Measurements from ENCODE around the gene FHAD1. TPM values are rescaled to one million over a fixed set of nuclear protein-coding genes. Genes with fewer than 3 reads are reported as not detected.

Gene FHAD1
- total RNA-seq: not detected in 2 replicates

DNA sequence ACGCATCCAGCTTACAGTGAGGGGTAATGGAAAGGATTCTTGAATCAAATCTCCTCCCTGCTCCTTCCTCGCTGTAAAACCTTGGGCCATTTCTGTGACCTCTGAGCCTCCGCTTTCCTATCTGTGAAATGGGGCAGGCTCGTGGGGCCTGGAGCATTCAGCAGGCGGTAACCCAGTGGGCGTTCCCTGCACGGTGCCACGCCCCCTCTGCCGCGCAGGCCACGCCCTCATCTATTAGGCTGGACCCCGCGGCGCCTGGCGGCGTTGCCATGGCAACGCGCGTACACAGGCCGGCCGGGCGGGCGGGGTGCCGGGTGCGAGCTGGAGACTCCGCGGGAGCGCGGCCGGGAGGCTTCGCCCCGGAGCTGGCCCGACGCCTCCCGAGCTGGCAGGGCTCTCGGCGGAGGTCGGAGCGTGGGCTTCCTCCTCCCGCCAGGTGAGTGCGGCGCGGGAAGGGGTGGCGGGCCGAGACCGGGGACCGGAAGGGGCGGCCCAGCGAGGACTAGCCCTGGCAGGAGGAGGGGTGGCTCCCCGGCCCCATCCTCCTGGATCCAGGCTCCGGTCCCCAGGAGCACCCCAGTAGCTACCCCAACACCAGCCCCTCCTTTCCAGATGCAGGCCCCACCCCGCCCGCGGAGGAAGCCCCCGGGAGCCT, at the start of gene FHAD1:
TSS of gene FHAD1 (plus strand) at position 264 of the 655 bp plus-strand sequence. CDS start 4,562 bp downstream, outside the sequence.
- Mint-ChIP-seq H3K4me3 (peak within 1 kb of the TSS; percentile 56), H3K27ac (peak within 1 kb of the TSS; percentile 63), H3K27me3 (ENCODE audit: insufficient read depth) (peaks cover 64% of the 10 kb centered on the region), H3K9me3 (peaks cover 21% of the 10 kb centered on the region), H3K4me1 (ENCODE audit: low read depth) (peaks cover 57% of the 10 kb centered on the region), H3K36me3 (ENCODE audit: low read depth) (peaks cover 10% of the 10 kb centered on the region)
- intact Hi-C loops (cut with micrococcal nuclease): loop anchor here (5.0 kb wide), 1 partner anchor 105 kb away; no protein-coding TSS in a partner anchor
- no peak for DNase-seq (ENCODE audit: low spot score)

GRCh38 chr1:15197591-15198447, 49.2 kb upstream of the FHAD1 start:
- no peak for DNase-seq (ENCODE audit: low spot score)
- intact Hi-C loops (cut with micrococcal nuclease): no loop called here
- H3K27me3 Mint-ChIP-seq (ENCODE audit: insufficient read depth): peaks cover 5% of the 10 kb centered on the region
- H3K4me1 Mint-ChIP-seq (ENCODE audit: low read depth): no peaks in the 10 kb centered on the region
- H3K36me3 Mint-ChIP-seq (ENCODE audit: low read depth): no peaks in the 10 kb centered on the region
- H3K4me3 Mint-ChIP-seq: no peak overlapping the region
- no peaks in the 10 kb centered on the region for H3K9me3 Mint-ChIP-seq
- H3K27ac Mint-ChIP-seq: no peak overlapping the region

GRCh38 chr1:15198684-15199083, 48.3 kb upstream of the FHAD1 start:
- Mint-ChIP-seq H3K4me3 (no peak overlapping the region), H3K27ac (no peak overlapping the region), H3K36me3 (ENCODE audit: low read depth) (no peaks in the 10 kb centered on the region), H3K27me3 (ENCODE audit: insufficient read depth) (peaks cover 9% of the 10 kb centered on the region), H3K9me3 (no peaks in the 10 kb centered on the region), H3K4me1 (ENCODE audit: low read depth) (no peaks in the 10 kb centered on the region)
- DNase-seq (ENCODE audit: low spot score): no peak
- intact Hi-C loops (cut with micrococcal nuclease): no loop called here

- H3K9me3 Mint-ChIP-seq: no peaks in the 10 kb centered on the region
- peaks cover 10% of the 10 kb centered on the region for H3K27me3 Mint-ChIP-seq (ENCODE audit: insufficient read depth)
- H3K4me1 Mint-ChIP-seq (ENCODE audit: low read depth): no peaks in the 10 kb centered on the region
- H3K4me3 Mint-ChIP-seq: no peak overlapping the region
- H3K27ac Mint-ChIP-seq: no peak overlapping the region
- no peaks in the 10 kb centered on the region for H3K36me3 Mint-ChIP-seq (ENCODE audit: low read depth)
- intact Hi-C loops (cut with micrococcal nuclease): no loop called here
- DNase-seq (ENCODE audit: low spot score): no peak
Observed at GRCh38 chr1:15201221-15201620, 45.8 kb upstream of the FHAD1 start.

GRCh38 chr1:15201849-15202551, 45.0 kb upstream of the FHAD1 start:
- Mint-ChIP-seq H3K27ac (no peak overlapping the region), H3K4me1 (ENCODE audit: low read depth) (no peaks in the 10 kb centered on the region), H3K36me3 (ENCODE audit: low read depth) (no peaks in the 10 kb centered on the region), H3K27me3 (ENCODE audit: insufficient read depth) (peaks cover 10% of the 10 kb centered on the region), H3K9me3 (no peaks in the 10 kb centered on the region), H3K4me3 (no peak overlapping the region)
- no peak for DNase-seq (ENCODE audit: low spot score)
- intact Hi-C loops (cut with micrococcal nuclease): no loop called here

DNA sequence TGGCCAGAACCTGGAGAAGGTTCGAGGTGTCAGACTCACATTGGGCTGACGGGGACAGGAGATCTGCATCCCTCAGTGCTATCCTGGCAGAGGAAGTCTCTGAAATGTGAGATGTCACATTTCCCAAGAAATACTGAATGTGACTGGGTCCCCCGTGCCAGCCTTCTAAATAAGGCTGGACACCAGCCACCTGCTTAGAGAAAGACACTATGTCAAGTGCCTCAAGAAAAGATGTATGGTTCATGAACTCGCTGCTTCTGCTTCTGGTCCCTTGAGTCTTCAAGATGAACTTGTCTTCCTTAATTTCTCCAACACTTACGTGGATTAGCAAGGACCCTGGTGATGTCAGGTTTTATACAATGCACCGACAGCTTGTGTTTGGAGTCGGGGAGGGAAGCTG, 42.1 kb upstream of the FHAD1 start:
- no peaks in the 10 kb centered on the region for H3K4me1 Mint-ChIP-seq (ENCODE audit: low read depth)
- DNase-seq (ENCODE audit: low spot score): no peak
- H3K27me3 Mint-ChIP-seq (ENCODE audit: insufficient read depth): peaks cover 18% of the 10 kb centered on the region
- no peak overlapping the region for H3K4me3 Mint-ChIP-seq
- intact Hi-C loops (cut with micrococcal nuclease): no loop called here
- H3K36me3 Mint-ChIP-seq (ENCODE audit: low read depth): no peaks in the 10 kb centered on the region
- no peaks in the 10 kb centered on the region for H3K9me3 Mint-ChIP-seq
- H3K27ac Mint-ChIP-seq: no peak overlapping the region

- H3K27ac Mint-ChIP-seq: no peak overlapping the region
Observed at GRCh38 chr1:15205586-15206346, 41.3 kb upstream of the FHAD1 start.

GRCh38 chr1:15206418-15207030, 40.5 kb upstream of the FHAD1 start:
- Mint-ChIP-seq H3K27ac (no peak overlapping the region), H3K4me3 (no peak overlapping the region)

More at GRCh38 chr1:15205586-15206346, 41.3 kb upstream of the FHAD1 start:
- no peak for DNase-seq (ENCODE audit: low spot score)
- no peaks in the 10 kb centered on the region for H3K36me3 Mint-ChIP-seq (ENCODE audit: low read depth)
- intact Hi-C loops (cut with micrococcal nuclease): no loop called here
- no peak overlapping the region for H3K4me3 Mint-ChIP-seq
- H3K4me1 Mint-ChIP-seq (ENCODE audit: low read depth): no peaks in the 10 kb centered on the region
- peaks cover 19% of the 10 kb centered on the region for H3K27me3 Mint-ChIP-seq (ENCODE audit: insufficient read depth)
- H3K9me3 Mint-ChIP-seq: no peaks in the 10 kb centered on the region

DNA sequence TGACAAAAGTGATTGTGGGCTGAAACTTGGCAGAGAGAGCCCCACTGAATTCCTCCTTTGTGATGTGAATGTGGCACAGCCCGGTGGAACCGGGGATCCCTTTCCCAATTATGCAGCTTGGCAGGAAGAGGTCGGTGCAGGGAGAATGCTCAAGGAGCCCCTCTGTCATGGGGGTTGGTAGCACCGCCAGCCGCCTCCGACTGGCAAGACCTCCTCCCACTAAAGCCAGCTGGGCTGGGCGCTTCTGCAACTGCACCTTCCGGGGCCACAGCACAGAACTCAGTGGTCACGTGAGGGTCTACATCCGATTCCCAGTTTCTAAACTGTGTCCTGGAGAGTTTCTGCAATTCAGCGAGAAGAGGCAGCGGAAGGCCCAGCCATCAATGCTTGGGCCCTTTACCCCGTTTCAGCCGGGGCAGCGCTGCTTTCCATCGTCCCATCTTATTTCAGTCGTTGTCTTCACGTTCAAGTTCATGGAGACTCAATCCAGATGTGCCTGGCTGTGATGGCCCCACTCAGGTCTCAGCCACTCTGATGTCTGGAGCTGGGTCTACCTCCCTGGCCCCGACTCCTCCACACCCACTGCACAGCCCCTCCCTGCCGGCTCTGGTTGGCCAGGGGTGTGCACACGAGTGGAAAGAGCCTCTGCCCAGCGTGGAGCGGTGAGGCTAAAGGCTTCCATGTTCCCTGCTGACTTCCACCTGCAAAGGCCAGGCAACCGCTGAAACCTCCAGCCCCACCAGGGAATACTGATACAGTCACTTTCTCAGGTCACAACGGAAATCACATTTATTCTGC, 39.8 kb upstream of the FHAD1 start:
- H3K4me1 Mint-ChIP-seq (ENCODE audit: low read depth): no peaks in the 10 kb centered on the region
- H3K36me3 Mint-ChIP-seq (ENCODE audit: low read depth): no peaks in the 10 kb centered on the region
- no peaks in the 10 kb centered on the region for H3K9me3 Mint-ChIP-seq
- intact Hi-C loops (cut with micrococcal nuclease): no loop called here
- no peak overlapping the region for H3K27ac Mint-ChIP-seq
- no peak overlapping the region for H3K4me3 Mint-ChIP-seq
- peaks cover 27% of the 10 kb centered on the region for H3K27me3 Mint-ChIP-seq (ENCODE audit: insufficient read depth)
- DNase-seq (ENCODE audit: low spot score): no peak

More at GRCh38 chr1:15206418-15207030, 40.5 kb upstream of the FHAD1 start:
- Mint-ChIP-seq H3K27me3 (ENCODE audit: insufficient read depth) (peaks cover 27% of the 10 kb centered on the region), H3K4me1 (ENCODE audit: low read depth) (no peaks in the 10 kb centered on the region), H3K9me3 (no peaks in the 10 kb centered on the region), H3K36me3 (ENCODE audit: low read depth) (no peaks in the 10 kb centered on the region)
- intact Hi-C loops (cut with micrococcal nuclease): no loop called here
- DNase-seq (ENCODE audit: low spot score): no peak

DNA sequence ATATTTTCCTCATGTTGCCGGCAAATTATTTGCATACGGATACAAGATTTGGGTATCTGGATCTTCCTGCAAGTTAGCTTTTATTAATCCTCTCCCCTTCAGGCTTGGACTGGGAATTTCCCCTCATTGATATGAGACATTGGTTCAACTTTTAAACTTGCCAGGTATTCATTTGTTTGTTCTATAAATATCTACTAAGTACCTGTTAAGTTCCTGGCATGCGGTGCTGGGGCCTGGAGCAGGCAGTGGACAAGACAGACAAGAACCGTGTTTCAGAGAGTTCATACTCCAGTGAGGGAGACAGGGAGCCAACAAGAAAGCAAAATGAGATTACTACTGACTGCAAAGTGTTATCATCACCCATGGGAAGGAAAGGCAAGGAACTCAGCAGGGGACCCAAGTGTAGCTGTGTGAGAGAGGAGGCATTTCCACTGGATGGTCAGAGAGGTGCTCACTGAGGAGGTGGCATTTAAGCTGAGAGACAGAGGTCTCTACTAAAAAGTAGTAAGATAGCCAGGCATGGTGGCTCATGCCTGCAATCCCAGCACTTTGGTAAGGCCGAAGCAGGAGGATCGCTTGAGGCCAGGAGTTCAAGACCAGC, 39.1 kb upstream of the FHAD1 start:
- Mint-ChIP-seq H3K4me3 (no peak overlapping the region), H3K4me1 (ENCODE audit: low read depth) (no peaks in the 10 kb centered on the region), H3K9me3 (no peaks in the 10 kb centered on the region), H3K27me3 (ENCODE audit: insufficient read depth) (peaks cover 27% of the 10 kb centered on the region), H3K36me3 (ENCODE audit: low read depth) (no peaks in the 10 kb centered on the region), H3K27ac (no peak overlapping the region)
- no peak for DNase-seq (ENCODE audit: low spot score)
- intact Hi-C loops (cut with micrococcal nuclease): no loop called here

GRCh38 chr1:15210651-15211375, 36.2 kb upstream of the FHAD1 start:
- Mint-ChIP-seq H3K4me1 (ENCODE audit: low read depth) (no peaks in the 10 kb centered on the region), H3K27me3 (ENCODE audit: insufficient read depth) (peaks cover 22% of the 10 kb centered on the region), H3K4me3 (no peak overlapping the region), H3K27ac (no peak overlapping the region), H3K9me3 (no peaks in the 10 kb centered on the region), H3K36me3 (ENCODE audit: low read depth) (no peaks in the 10 kb centered on the region)
- intact Hi-C loops (cut with micrococcal nuclease): loop anchor here (5.0 kb wide), 1 partner anchor 84 kb away; no protein-coding TSS in a partner anchor
- no peak for DNase-seq (ENCODE audit: low spot score)

All from activated T-helper 1 cell treated with anti-CD3 and anti-CD28 coated beads, Interleukin-12 subunit alpha, Interleukin-12 subunit beta, Interleukin-2, Interleukin-4 antibody, amounts not matched to agents 30 ng/mL and 10 ng/mL and 1 ng/mL, durations not matched to agents 14 hours and 24 hours and 36 hours (primary cell).